ENCODE data around the gene TGM2.

DNA sequence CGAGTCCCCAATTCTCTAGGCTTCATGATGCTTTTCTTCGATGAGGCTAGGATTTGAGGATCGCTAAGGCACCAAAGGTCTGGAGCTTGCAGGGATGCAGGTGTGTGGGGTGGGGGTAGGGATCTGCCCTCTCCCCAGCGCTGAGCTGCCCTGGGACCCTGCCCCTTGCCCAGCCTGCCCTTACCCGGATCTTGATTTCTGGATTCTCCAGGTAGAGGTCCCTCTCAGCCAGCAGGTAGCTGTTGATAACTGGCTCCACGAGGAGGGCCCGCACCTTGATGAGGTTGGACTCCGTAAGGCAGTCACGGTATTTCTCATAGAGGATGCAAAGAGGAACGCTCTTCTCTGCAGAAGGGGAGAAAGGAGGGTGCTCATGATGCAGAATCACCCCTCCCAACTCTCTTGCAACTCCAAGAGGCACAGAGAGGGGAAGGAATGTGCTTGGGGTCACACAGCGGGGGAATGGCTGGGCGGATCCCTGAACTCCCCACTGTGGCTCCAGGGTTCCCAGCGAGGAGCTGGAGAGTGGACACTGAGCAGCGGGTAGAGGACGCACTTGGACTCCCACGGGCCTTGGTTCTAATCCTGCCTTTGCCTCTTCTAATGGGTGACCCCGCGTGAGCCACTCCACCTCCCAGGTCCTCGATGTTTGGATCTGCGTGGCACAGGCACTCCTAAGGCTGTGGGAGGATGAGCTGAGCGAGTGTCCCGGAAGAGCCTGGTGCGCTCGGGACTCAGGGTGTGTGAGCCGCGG is 32.7 kb downstream of the TGM2 start:
- TF ChIP-seq, protein P1, sequence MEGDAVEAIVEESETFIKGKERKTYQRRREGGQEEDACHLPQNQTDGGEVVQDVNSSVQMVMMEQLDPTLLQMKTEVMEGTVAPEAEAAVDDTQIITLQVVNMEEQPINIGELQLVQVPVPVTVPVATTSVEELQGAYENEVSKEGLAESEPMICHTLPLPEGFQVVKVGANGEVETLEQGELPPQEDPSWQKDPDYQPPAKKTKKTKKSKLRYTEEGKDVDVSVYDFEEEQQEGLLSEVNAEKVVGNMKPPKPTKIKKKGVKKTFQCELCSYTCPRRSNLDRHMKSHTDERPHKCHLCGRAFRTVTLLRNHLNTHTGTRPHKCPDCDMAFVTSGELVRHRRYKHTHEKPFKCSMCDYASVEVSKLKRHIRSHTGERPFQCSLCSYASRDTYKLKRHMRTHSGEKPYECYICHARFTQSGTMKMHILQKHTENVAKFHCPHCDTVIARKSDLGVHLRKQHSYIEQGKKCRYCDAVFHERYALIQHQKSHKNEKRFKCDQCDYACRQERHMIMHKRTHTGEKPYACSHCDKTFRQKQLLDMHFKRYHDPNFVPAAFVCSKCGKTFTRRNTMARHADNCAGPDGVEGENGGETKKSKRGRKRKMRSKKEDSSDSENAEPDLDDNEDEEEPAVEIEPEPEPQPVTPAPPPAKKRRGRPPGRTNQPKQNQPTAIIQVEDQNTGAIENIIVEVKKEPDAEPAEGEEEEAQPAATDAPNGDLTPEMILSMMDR (IDR thresholded peaks at IDR 0.05), result no peak
- no peak for TF ChIP-seq EZH2 (IDR thresholded peaks at IDR 0.05; ENCODE audit: borderline replicate concordance, insufficient read depth, low read depth, low read length, poor library complexity, severe bottlenecking)
